Epithelial cell of esophagus (primary cell): ENCODE results near the gene DUS4L.

ENCODE experiments used
- DNase-seq: peaks from one replicate; pipeline ENCODE4 v3.0.0; 2010; ENCODE audit warnings: low read depth
- H3K4me3 ChIP-seq: 2 replicates; pipeline ENCODE4 v1.5.1; 2011; ENCODE audit warnings: mild to moderate bottlenecking, low read length, control low read depth
- TF ChIP-seq, protein P1 (sequence below): IDR thresholded peaks from 2 replicates; pipeline ENCODE4 v1.5.1; 2011; ENCODE audit warnings: low read depth, mild to moderate bottlenecking, low read length, control low read depth, inconsistent platforms; ENCODE audit not compliant: insufficient read depth; ENCODE audit errors: missing control alignments

DUS4L gene

DNA sequence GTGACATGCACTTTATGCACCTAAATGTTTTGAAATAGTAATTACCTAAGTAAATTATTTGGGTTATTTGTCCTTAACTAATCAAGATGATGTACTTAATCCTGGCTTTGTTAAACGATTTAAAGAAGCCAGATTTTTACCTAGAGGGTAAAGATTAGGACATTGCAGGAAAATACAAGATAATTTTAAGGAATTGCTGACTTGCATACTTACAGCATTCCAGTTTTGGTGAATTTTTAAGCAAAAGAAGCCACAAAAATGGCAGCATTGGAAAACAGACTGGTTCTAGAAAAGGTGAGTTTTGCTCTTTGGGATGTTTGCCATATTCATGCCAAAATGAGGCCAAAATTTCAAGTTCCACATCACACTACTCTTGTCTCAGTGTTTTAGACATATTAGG, 49.7 kb downstream of the DUS4L start:
- no peak for DNase-seq
- TF ChIP-seq, protein P1, sequence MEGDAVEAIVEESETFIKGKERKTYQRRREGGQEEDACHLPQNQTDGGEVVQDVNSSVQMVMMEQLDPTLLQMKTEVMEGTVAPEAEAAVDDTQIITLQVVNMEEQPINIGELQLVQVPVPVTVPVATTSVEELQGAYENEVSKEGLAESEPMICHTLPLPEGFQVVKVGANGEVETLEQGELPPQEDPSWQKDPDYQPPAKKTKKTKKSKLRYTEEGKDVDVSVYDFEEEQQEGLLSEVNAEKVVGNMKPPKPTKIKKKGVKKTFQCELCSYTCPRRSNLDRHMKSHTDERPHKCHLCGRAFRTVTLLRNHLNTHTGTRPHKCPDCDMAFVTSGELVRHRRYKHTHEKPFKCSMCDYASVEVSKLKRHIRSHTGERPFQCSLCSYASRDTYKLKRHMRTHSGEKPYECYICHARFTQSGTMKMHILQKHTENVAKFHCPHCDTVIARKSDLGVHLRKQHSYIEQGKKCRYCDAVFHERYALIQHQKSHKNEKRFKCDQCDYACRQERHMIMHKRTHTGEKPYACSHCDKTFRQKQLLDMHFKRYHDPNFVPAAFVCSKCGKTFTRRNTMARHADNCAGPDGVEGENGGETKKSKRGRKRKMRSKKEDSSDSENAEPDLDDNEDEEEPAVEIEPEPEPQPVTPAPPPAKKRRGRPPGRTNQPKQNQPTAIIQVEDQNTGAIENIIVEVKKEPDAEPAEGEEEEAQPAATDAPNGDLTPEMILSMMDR: no peak
- no peak overlapping the region for H3K4me3 ChIP-seq

DNA sequence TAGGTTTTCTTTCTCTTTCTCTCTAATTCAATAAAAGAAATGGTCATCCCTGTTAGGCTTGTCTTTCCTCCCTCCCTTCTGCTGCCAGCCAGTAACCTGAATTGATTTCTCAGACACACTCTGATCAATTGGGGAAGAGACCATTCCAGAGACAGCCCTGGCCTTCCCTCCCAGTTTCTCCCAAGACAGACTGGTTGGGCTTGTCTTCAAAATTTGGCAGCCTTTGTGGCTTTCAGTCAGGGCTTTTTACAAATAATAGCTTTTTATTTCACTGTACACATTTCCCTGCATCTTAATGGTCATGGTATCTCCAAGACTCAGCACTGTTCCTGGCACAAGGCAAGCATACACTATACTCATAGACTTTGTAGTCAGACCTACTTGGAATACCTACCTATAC, 50.2 kb downstream of the DUS4L start:
- DNase-seq: no peak
- TF ChIP-seq, protein P1: no peak
- no peak overlapping the region for H3K4me3 ChIP-seq

DNA sequence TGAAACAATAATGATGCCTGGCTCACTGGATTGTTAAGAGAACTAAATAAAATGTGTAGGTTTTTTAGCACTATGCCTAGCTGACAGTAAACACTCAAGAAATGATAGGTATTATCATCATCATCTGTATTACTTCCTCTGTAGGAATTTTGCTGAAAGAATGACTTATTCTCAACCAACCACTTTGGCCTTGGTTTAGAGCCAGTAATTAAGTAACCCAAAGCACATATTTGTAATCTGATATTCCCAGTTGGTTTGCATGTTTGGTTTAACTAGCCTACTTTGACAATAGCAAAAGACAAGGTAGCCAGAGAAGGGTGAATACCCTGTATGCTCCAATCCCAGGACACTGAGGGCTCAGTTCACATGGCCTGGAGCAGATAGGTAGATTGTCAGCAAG, 50.7 kb downstream of the DUS4L start:
- TF ChIP-seq, protein P1: no peak
- peak; percentile 66 for DNase-seq
- no peak overlapping the region for H3K4me3 ChIP-seq

DNA sequence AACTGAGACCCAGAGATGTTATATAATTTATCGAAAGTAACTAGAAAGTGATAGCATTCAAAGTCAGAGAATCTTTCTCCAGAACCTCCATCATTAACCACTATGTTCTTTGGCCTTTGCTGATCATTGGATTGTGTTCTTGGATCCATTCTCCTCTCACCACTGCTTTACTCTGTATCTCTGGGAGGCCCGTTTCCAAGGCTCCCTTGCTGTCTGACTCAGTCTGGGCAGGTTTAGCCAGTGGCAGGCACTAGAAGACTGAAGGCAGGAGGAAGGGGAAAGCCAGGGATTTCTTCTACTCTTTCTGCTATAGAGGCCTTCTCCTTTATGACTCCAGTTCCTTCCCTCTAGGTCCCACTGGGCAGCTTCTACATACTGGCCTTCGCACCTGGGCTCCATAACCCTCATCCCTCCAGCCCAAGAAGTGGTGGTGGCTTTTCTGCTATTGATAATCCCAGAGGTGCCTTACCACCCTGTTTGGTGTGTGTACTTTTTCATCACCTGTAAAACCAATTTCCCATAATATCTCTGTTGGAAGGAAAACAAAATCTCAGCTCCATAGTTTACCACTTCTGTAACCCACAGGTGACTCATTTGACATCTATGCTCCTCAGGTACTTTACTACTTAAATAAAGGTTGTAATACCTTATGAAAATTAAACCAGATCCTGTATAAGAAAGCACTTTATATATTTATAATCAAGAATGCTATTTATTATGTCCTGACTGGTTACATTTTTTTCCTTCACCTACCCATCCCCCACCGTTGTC, 52.3 kb downstream of the DUS4L start:
- no peak overlapping the region for H3K4me3 ChIP-seq
- peak; percentile 52 for DNase-seq
- TF ChIP-seq, protein P1: no peak

DNA sequence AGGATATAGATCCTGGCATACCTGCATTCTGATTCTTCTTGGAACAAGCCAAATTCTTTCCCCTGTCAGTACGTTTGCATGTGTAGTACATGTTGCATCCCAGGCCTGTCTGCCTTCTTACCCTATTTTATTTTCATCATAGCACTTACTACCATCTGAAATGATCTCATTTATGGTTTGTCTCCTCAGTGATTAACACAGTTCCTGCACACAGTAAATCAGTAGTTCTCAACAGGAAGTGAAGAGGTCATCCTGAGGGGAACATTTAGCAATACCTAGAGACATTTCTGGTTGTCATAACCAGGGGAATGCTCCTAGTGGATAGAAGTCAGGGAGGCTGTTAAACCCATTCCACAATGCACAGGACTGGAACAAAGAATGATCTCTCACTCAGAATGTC, 58.7 kb downstream of the DUS4L start:
- no peak overlapping the region for H3K4me3 ChIP-seq
- peak; percentile 74 for DNase-seq
- TF ChIP-seq, protein P1: no peak

DNA sequence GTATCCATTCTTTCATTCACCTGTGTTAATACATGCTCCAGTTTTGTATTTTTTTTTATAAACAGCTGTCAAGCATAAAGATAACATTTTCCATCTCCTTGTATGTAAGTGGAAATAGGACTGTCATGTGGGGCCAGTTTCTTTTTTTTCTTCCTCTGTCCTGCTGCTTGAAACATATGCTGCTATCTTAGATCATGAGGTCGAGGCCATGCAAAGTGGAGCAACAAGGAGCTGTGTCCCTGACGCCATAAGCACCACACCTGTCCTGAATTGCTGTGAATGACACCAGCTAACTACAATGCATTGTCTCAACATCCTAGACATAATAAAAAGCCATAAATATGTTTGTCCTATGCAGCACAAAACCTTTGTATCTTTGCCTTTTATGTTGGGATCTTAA, 59.1 kb downstream of the DUS4L start:
- TF ChIP-seq, protein P1: no peak

DNA sequence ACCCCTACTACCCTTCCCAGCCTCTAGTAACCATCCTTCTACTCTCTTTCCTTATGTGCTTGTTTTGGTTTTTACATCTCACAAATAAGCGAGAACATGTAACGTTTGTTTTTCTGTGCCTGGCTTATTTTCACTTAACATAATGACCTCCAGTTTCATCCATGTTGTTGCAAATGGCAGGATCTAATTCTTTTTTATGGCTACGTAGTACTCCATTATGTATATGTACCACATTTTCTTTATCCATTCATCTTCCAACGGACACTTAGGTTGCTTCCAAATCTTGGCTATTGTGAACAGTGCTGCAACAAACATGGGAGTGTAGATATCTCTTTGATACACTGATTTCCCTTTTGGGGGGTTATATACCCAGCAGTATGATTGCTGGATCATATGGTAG, 63.2 kb downstream of the DUS4L start:
- TF ChIP-seq, protein P1: no peak
- no peak overlapping the region for H3K4me3 ChIP-seq
- no peak for DNase-seq

More for the DNA sequence above, 59.1 kb downstream of the DUS4L start:
- no peak for DNase-seq
- no peak overlapping the region for H3K4me3 ChIP-seq
